Esophagus (tissue), 2 donors: ENCODE data around the gene IFT43. TPM values are rescaled to one million over a fixed set of nuclear protein-coding genes. Genes with fewer than 3 reads are reported as not detected.

Experiments used
- H3K27ac ChIP-seq, 2 donors: one replicate each; pipeline ENCODE4 v1.5.1; 2013; ENCODE audit warnings: low read depth in 2 of 2, mild to moderate bottlenecking in 2 of 2, inconsistent platforms in 1 of 2, low read length in 1 of 2, moderate library complexity in 1 of 2
- H3K27me3 ChIP-seq, 2 donors: one replicate each; pipeline ENCODE4 v1.6.1; 2013; ENCODE audit warnings: low read length in 2 of 2, control low read depth in 1 of 2, mild to moderate bottlenecking in 1 of 2; ENCODE audit not compliant: insufficient read depth in 2 of 2, control insufficient read depth in 1 of 2
- H3K36me3 ChIP-seq, 2 donors: one replicate each; pipeline ENCODE4 v1.6.1; 2013; ENCODE audit warnings: low read length in 1 of 2; ENCODE audit not compliant: control insufficient read depth in 2 of 2, insufficient read depth in 2 of 2
- H3K4me1 ChIP-seq, 2 donors: one replicate each; pipeline ENCODE4 v1.6.1; 2013; ENCODE audit warnings: low read length in 1 of 2; ENCODE audit not compliant: control insufficient read depth in 2 of 2, insufficient read depth in 2 of 2
- H3K4me3 ChIP-seq, 2 donors: one replicate each; pipeline ENCODE4 v1.5.1; 2013; ENCODE audit warnings: low read length in 2 of 2, mild to moderate bottlenecking in 2 of 2, low read depth in 1 of 2, moderate library complexity in 1 of 2
- H3K9me3 ChIP-seq, 2 donors: one replicate each; pipeline ENCODE4 v1.6.1; 2013; ENCODE audit warnings: mild to moderate bottlenecking in 2 of 2, low read depth in 1 of 2, low read length in 1 of 2, moderate library complexity in 1 of 2; ENCODE audit not compliant: control insufficient read depth in 2 of 2, insufficient read depth in 1 of 2
- WGBS, 2 donors: extraction: QIAGEN DNeasy Blood & Tissue Kit; methylation state at CpG; one replicate each; pipeline ENCODE4 v1.1.7; 2013; 5-methylcytosine and 5-hydroxymethylcytosine counted together
- polyA plus RNA-seq, 2 donors: library from polyadenylated mRNA; stranded (reverse); fragments of 200-250 nt; gene quantifications; one replicate each; pipeline ENCODE4 v1.2.3, GENCODE V29; 2013
- donor health status: healthy with polysubstance abuse.
- donor health status: Bipolar disorder and iron deficiency.

The IFT43 gene
- polyA plus RNA-seq, 2 donors: 25.2 to 27.7 TPM

DNA sequence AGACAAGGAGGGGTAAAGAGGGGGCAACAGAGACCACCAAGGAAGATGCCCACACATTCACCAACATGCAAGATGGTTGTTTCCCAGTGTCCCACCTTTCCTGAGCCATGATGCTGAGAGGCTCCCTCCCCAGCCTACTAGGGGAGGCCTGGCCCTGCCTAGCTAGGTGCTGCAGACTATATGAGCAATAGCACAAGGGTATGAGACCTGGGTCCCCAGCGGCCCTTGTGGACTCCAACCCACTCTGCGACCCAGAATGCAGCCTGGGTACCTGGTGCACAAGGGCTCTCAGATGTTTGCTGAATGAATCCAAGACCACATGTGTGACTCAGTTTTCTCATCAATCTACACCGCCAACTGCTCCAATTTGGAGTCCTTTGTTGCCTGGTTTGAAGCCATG lies 17.7 kb upstream of the IFT43 start:
- Histone ChIP-seq H3K27me3 (no peaks in the 10 kb centered on the region), H3K4me1 (peaks cover 0 to 2% of the 10 kb centered on the region in 2 donors), H3K27ac (no peak overlapping the region), H3K4me3 (no peak overlapping the region), H3K36me3 (peaks cover 0 to 18% of the 10 kb centered on the region in 2 donors), H3K9me3 (no peaks in the 10 kb centered on the region)
- 95 to 100% methylated on average over 3 of the region's 3 CpGs for WGBS, 2 donors

- peaks cover 0 to 2% of the 10 kb centered on the region in 2 donors for H3K4me1 ChIP-seq
- peaks cover 0 to 14% of the 10 kb centered on the region in 2 donors for H3K36me3 ChIP-seq
- WGBS, 2 donors: 44 to 65% methylated on average over 4 of the region's 4 CpGs
- H3K27ac ChIP-seq: peak overlapping the region in 1 of 2 donors; percentile 2
- no peaks in the 10 kb centered on the region for H3K9me3 ChIP-seq
- H3K4me3 ChIP-seq: no peak overlapping the region
- no peaks in the 10 kb centered on the region for H3K27me3 ChIP-seq
Observed at GRCh38 chr14:75968456-75968855, 17.1 kb upstream of the IFT43 start.

- peaks cover 0 to 2% of the 10 kb centered on the region in 2 donors for H3K4me1 ChIP-seq
- H3K9me3 ChIP-seq: no peaks in the 10 kb centered on the region
- H3K4me3 ChIP-seq: no peak overlapping the region
- no peaks in the 10 kb centered on the region for H3K27me3 ChIP-seq
- peaks cover 0 to 14% of the 10 kb centered on the region in 2 donors for H3K36me3 ChIP-seq
- H3K27ac ChIP-seq: no peak overlapping the region
- 74 to 76% methylated on average over 4 of the region's 4 CpGs for WGBS, 2 donors
Observed at GRCh38 chr14:75969126-75969525, 16.4 kb upstream of the IFT43 start.

GRCh38 chr14:75969891-75970290 lies 15.7 kb upstream of the IFT43 start:
- H3K27ac ChIP-seq: no peak overlapping the region
- WGBS, 2 donors: 74 to 75% methylated on average over 8 of the region's 8 CpGs
- no peak overlapping the region for H3K4me3 ChIP-seq
- H3K36me3 ChIP-seq: peaks cover 0 to 14% of the 10 kb centered on the region in 2 donors
- H3K4me1 ChIP-seq: peaks cover 0 to 2% of the 10 kb centered on the region in 2 donors
- H3K27me3 ChIP-seq: no peaks in the 10 kb centered on the region
- no peaks in the 10 kb centered on the region for H3K9me3 ChIP-seq

DNA sequence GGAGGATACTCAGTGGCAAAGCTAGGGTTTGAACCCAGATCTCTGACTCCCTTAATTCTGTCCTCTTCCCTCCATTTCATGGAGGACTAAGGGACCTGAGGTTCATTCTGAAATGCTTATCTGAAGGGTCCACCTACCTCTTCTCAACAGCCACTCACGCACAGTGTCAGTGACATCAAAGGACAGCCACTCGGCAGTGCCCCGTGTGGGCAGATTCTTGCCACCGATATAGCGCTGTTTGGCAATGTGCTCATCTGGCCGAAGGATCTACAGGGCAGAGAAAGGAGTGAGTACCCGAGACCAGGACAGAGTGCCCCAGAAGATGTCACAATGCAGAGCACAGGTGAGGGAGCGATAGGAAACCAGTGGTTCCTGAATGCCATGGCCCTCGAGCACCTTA lies 14.6 kb upstream of the IFT43 start:
- H3K36me3 ChIP-seq: peaks cover 0 to 14% of the 10 kb centered on the region in 2 donors
- H3K4me3 ChIP-seq: no peak overlapping the region
- H3K27me3 ChIP-seq: no peaks in the 10 kb centered on the region
- H3K4me1 ChIP-seq: peaks cover 0 to 2% of the 10 kb centered on the region in 2 donors
- no peak overlapping the region for H3K27ac ChIP-seq
- WGBS, 2 donors: 90 to 93% methylated on average over 9 of the region's 9 CpGs
- H3K9me3 ChIP-seq: no peaks in the 10 kb centered on the region

DNA sequence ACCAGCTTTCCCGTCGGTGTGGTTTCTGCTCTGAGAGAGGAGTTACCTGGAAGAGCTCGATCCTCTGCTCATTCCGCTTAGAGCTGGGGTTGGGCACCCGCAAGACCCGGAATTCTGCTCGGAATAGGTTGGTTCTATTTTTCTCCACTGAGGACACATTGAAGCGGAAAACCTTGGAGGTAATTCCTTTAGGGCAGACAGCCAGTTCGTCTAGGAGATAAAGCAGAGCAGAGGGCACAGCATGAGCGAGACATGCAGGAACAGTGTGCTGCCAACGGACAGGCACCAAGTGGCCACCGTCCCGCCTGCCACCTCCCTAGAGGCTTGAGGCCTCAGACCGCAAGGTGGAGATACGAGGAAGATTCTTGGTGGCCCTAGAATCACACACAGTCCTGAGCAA lies 14.1 kb upstream of the IFT43 start:
- Histone ChIP-seq H3K4me1 (peaks cover 0 to 2% of the 10 kb centered on the region in 2 donors), H3K9me3 (no peaks in the 10 kb centered on the region), H3K36me3 (peaks cover 0 to 14% of the 10 kb centered on the region in 2 donors), H3K4me3 (no peak overlapping the region), H3K27me3 (no peaks in the 10 kb centered on the region), H3K27ac (no peak overlapping the region)
- 86 to 95% methylated on average over 15 of the region's 15 CpGs for WGBS, 2 donors

- 50 to 53% methylated on average over 7 of the region's 7 CpGs for WGBS, 2 donors
- Histone ChIP-seq H3K27me3 (no peaks in the 10 kb centered on the region), H3K4me1 (peaks cover 0 to 2% of the 10 kb centered on the region in 2 donors)
Observed at GRCh38 chr14:75972801-75973421, 12.7 kb upstream of the IFT43 start.

GRCh38 chr14:75976826-75977581 lies 8.6 kb upstream of the IFT43 start:
- no peaks in the 10 kb centered on the region for H3K36me3 ChIP-seq
- peaks cover 7 to 11% of the 10 kb centered on the region in 2 donors for H3K4me1 ChIP-seq
- no peaks in the 10 kb centered on the region for H3K9me3 ChIP-seq
- no peak overlapping the region for H3K4me3 ChIP-seq
- no peak overlapping the region for H3K27ac ChIP-seq
- no peaks in the 10 kb centered on the region for H3K27me3 ChIP-seq
- WGBS, 2 donors: 70 to 74% methylated on average over 8 of the region's 8 CpGs

More at GRCh38 chr14:75972801-75973421, 12.7 kb upstream of the IFT43 start:
- Histone ChIP-seq H3K9me3 (no peaks in the 10 kb centered on the region), H3K36me3 (peaks cover 0 to 6% of the 10 kb centered on the region in 2 donors), H3K27ac (no peak overlapping the region), H3K4me3 (no peak overlapping the region)

- no peaks in the 10 kb centered on the region for H3K9me3 ChIP-seq
- H3K36me3 ChIP-seq: no peaks in the 10 kb centered on the region
- 50 to 55% methylated on average over 3 of the region's 3 CpGs for WGBS, 2 donors
- no peak overlapping the region for H3K4me3 ChIP-seq
- H3K4me1 ChIP-seq: peaks cover 7 to 11% of the 10 kb centered on the region in 2 donors
- H3K27me3 ChIP-seq: no peaks in the 10 kb centered on the region
- H3K27ac ChIP-seq: no peak overlapping the region
Observed at GRCh38 chr14:75977582-75977943, 8.0 kb upstream of the IFT43 start.
